ENCODE measurements around the gene PPM1J.
"Not testable (repeated sequence)": the region's sequence is repeated elsewhere in the genome, so short reads cannot be mapped to it uniquely, and the experiment has no call there.

PPM1J gene

GRCh38 chr1:112715264-112716053 lies at the start of gene PPM1J:
Gene PPM1J (minus strand): TSS chr1:112715332. CDS start chr1:112715301, 31 bp downstream.
- DNase-seq (ENCODE audit: low spot score) = peak; percentile 97

- DNase-seq (ENCODE audit: low spot score) = peak; percentile 67
These were observed 47.7 kb upstream of the PPM1J start for GRCh38 chr1:112762541-112763500.

GRCh38 chr1:112761714-112762480 lies 46.8 kb upstream of the PPM1J start:
- DNase-seq (ENCODE audit: low spot score) = no peak

- no peak for DNase-seq (ENCODE audit: low spot score)
These were observed 44.1 kb upstream of the PPM1J start for GRCh38 chr1:112759228-112759627.

- DNase-seq (ENCODE audit: low spot score) = no peak
These were observed 39.0 kb upstream of the PPM1J start for GRCh38 chr1:112754116-112754628.

GRCh38 chr1:112748396-112748795 lies 33.3 kb upstream of the PPM1J start:
- DNase-seq (ENCODE audit: low spot score) = no peak

GRCh38 chr1:112744009-112744578 lies 29.0 kb upstream of the PPM1J start:
- peak; percentile 66 for DNase-seq (ENCODE audit: low spot score)

GRCh38 chr1:112743174-112744008 lies 28.3 kb upstream of the PPM1J start:
- peak; percentile 63 for DNase-seq (ENCODE audit: low spot score)

GRCh38 chr1:112737573-112737972 lies 22.4 kb upstream of the PPM1J start:
- no peak for DNase-seq (ENCODE audit: low spot score)

- DNase-seq (ENCODE audit: low spot score) = no peak
These were observed 20.6 kb upstream of the PPM1J start for GRCh38 chr1:112735752-112736151.

- no peak for DNase-seq (ENCODE audit: low spot score)
These were observed 16.3 kb upstream of the PPM1J start for GRCh38 chr1:112731451-112731850.

- DNase-seq (ENCODE audit: low spot score) = no peak
These were observed 14.8 kb upstream of the PPM1J start for GRCh38 chr1:112729909-112730308.

GRCh38 chr1:112729011-112729410 lies 13.9 kb upstream of the PPM1J start:
- not testable (repeated sequence) for DNase-seq (ENCODE audit: low spot score)

GRCh38 chr1:112728306-112728971 lies 13.3 kb upstream of the PPM1J start:
- DNase-seq (ENCODE audit: low spot score) = not testable (repeated sequence)

- DNase-seq (ENCODE audit: low spot score) = no peak
These were observed 12.6 kb upstream of the PPM1J start for GRCh38 chr1:112727716-112728115.

GRCh38 chr1:112724240-112724639 lies 9.1 kb upstream of the PPM1J start:
- DNase-seq (ENCODE audit: low spot score) = not testable (repeated sequence)

GRCh38 chr1:112723511-112723839 lies 8.3 kb upstream of the PPM1J start:
- no peak for DNase-seq (ENCODE audit: low spot score)

- DNase-seq (ENCODE audit: low spot score) = peak; percentile 58
These were observed 7.7 kb upstream of the PPM1J start for GRCh38 chr1:112722601-112723510.

GRCh38 chr1:112721966-112722524 lies 6.9 kb upstream of the PPM1J start:
- DNase-seq (ENCODE audit: low spot score) = no peak
